Trophoblast cell (in vitro differentiated cells and primary cell): ENCODE measurements around the gene BMP3.

Source experiments
- DNase-seq, 2 donors: peaks; one replicate each; pipeline ENCODE4 v3.0.0-alpha.2; 2016
- H2AFZ ChIP-seq: 2 replicates; pipeline ENCODE4 v1.6.1; 2013; ENCODE audit warnings: low read length, moderate library complexity, mild to moderate bottlenecking; ENCODE audit not compliant: insufficient read depth, poor library complexity
- H2AK5ac ChIP-seq: 2 replicates; pipeline ENCODE4 v1.6.1; 2013; ENCODE audit warnings: mild to moderate bottlenecking, low read length
- H2BK120ac ChIP-seq: 2 replicates; pipeline ENCODE4 v1.6.1; 2013; ENCODE audit warnings: low read length, mild to moderate bottlenecking, moderate library complexity; ENCODE audit not compliant: insufficient read depth, poor library complexity
- H2BK12ac ChIP-seq: 2 replicates; pipeline ENCODE4 v1.6.1; 2013; ENCODE audit warnings: mild to moderate bottlenecking, low read length, moderate library complexity
- H2BK5ac ChIP-seq: 2 replicates; pipeline ENCODE4 v1.6.1; 2013; ENCODE audit warnings: low read length, low read depth, moderate library complexity, mild to moderate bottlenecking; ENCODE audit not compliant: poor library complexity
- H3K14ac ChIP-seq: 2 replicates; pipeline ENCODE4 v1.6.1; 2013; ENCODE audit warnings: mild to moderate bottlenecking, low read length
- H3K18ac ChIP-seq: 2 replicates; pipeline ENCODE4 v1.6.1; 2013; ENCODE audit warnings: mild to moderate bottlenecking, low read length
- H3K23ac ChIP-seq: 2 replicates; pipeline ENCODE4 v1.6.1; 2013; ENCODE audit warnings: low read length
- H3K27ac ChIP-seq: 2 replicates; pipeline ENCODE4 v1.5.1; 2013; ENCODE audit warnings: low read depth, mild to moderate bottlenecking, inconsistent platforms, low read length, moderate library complexity
- H3K27me3 ChIP-seq: 2 replicates; pipeline ENCODE4 v1.6.1; 2013; ENCODE audit warnings: inconsistent platforms, mild to moderate bottlenecking, low read length, moderate library complexity; ENCODE audit not compliant: insufficient read depth
- H3K36me3 ChIP-seq, 2 experiments: 1 replicate in 1 of 2; 2 replicates in 1 of 2; pipeline ENCODE4 v1.6.1; 2013; ENCODE audit warnings: low read length in 2 of 2, mild to moderate bottlenecking in 2 of 2, moderate library complexity in 1 of 2; ENCODE audit not compliant: insufficient read depth in 2 of 2, control insufficient read depth in 1 of 2
- H3K4ac ChIP-seq: 2 replicates; pipeline ENCODE4 v1.6.1; 2013; ENCODE audit warnings: low read depth, mild to moderate bottlenecking, low read length, moderate library complexity
- H3K4me1 ChIP-seq, 2 experiments: 1 replicate in 1 of 2; 2 replicates in 1 of 2; pipeline ENCODE4 v1.6.1; 2013; ENCODE audit warnings: low read length in 2 of 2, mild to moderate bottlenecking in 2 of 2, moderate library complexity in 1 of 2; ENCODE audit not compliant: insufficient read depth in 2 of 2, control insufficient read depth in 1 of 2
- H3K4me2 ChIP-seq: 2 replicates; pipeline ENCODE4 v1.6.1; 2013; ENCODE audit warnings: inconsistent platforms, mild to moderate bottlenecking, low read length, moderate library complexity
- H3K4me3 ChIP-seq: 2 replicates; pipeline ENCODE4 v1.5.1; 2013; ENCODE audit warnings: mild to moderate bottlenecking, low read depth, low read length, inconsistent platforms
- H3K79me1 ChIP-seq: one replicate; pipeline ENCODE4 v1.6.1; 2013; ENCODE audit warnings: low read length
- H3K79me2 ChIP-seq: 2 replicates; pipeline ENCODE4 v1.6.1; 2013; ENCODE audit warnings: low read length, mild to moderate bottlenecking; ENCODE audit not compliant: control insufficient read depth, insufficient read depth, poor library complexity
- H3K9ac ChIP-seq: 2 replicates; pipeline ENCODE4 v1.6.1; 2013; ENCODE audit warnings: mild to moderate bottlenecking, low read length
- H3K9me3 ChIP-seq: 2 replicates; pipeline ENCODE4 v1.6.1; 2013; ENCODE audit warnings: low read depth, mild to moderate bottlenecking, control low read depth, inconsistent platforms, low read length; ENCODE audit not compliant: insufficient read depth
- H4K12ac ChIP-seq: 2 replicates; pipeline ENCODE4 v1.6.1; 2013; ENCODE audit warnings: low read depth, mild to moderate bottlenecking, low read length, moderate library complexity
- H4K8ac ChIP-seq: 2 replicates; pipeline ENCODE4 v1.6.1; 2013; ENCODE audit warnings: low read depth, mild to moderate bottlenecking, low read length, moderate library complexity
- H4K91ac ChIP-seq: one replicate; pipeline ENCODE4 v1.6.1; 2013; ENCODE audit warnings: low read depth, mild to moderate bottlenecking, low read length, moderate library complexity
- WGBS: extraction: QIAGEN DNeasy Blood & Tissue Kit; methylation state at CpG from one replicate; pipeline ENCODE4 v1.1.7; 2013; ENCODE audit warnings: missing lambda C conversion rate; ENCODE audit not compliant: insufficient read length, insufficient coverage; ENCODE audit errors: extremely low coverage; 5-methylcytosine and 5-hydroxymethylcytosine counted together

The BMP3 gene

DNA sequence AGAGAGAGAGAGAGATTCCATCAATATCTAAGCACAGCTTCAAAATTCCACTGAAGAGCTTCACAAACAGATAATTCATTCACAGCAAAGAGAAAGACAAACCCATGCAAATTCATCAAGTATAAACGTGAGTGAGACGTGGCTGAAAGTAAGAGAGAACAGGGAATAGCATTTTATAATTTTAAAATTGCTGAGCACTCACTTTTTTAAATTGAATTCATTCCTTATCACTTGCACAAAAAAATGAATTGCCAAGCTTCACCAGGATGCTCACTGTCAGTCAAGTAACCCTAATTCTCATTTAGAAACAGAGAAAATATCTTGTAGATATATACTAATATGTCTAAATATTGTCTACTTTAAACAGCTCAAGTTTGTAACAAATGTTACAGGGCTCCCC lies 40.5 kb downstream of the BMP3 start:
- no peak overlapping the region for H4K12ac ChIP-seq
- no peak overlapping the region for H3K4ac ChIP-seq
- no peak overlapping the region for H3K23ac ChIP-seq
- no peak overlapping the region for H4K91ac ChIP-seq
- no peak for DNase-seq
- H3K9ac ChIP-seq = no peak overlapping the region
- H3K4me3 ChIP-seq = no peak overlapping the region
- no peak overlapping the region for H2BK5ac ChIP-seq
- no peaks in the 10 kb centered on the region for H3K27me3 ChIP-seq
- no peak overlapping the region for H2BK12ac ChIP-seq
- H3K79me2 ChIP-seq = no peaks in the 10 kb centered on the region
- WGBS = no CpG with 5 or more reads among the region's 2 CpGs
- H2BK120ac ChIP-seq = no peak overlapping the region
- no peak overlapping the region for H2AK5ac ChIP-seq
- H3K79me1 ChIP-seq = no peaks in the 10 kb centered on the region
- no peaks in the 10 kb centered on the region for H3K9me3 ChIP-seq
- no peak overlapping the region for H2AFZ ChIP-seq
- no peaks in the 10 kb centered on the region for H3K36me3 ChIP-seq
- no peaks in the 10 kb centered on the region for H3K4me1 ChIP-seq
- no peak overlapping the region for H3K14ac ChIP-seq
- H3K27ac ChIP-seq = no peak overlapping the region
- H3K4me2 ChIP-seq = no peak overlapping the region
- H3K18ac ChIP-seq = no peak overlapping the region
- H4K8ac ChIP-seq = no peak overlapping the region

DNA sequence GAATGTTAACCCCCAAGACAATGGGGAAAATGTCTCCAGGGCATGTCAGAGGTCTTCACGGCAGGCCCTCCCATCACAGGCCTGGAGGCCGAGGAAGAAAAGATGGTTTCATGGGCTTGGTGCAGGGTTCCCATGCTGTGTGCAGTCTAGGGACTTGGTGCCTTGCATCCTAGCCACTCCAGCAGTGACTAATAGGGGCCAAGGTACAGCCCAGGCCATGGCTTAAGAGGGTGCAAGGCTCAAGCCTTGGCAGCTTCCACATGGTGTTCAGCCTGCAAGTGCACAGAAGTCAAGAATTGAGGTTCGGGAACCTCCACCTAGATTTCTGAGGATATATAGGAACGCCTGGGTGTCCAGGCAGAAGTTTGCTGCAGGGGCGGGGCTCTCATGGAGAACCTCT lies 50.6 kb downstream of the BMP3 start:
- H3K27me3 ChIP-seq = no peaks in the 10 kb centered on the region
- H3K36me3 ChIP-seq = no peaks in the 10 kb centered on the region
- peaks cover 4% of the 10 kb centered on the region for H3K9me3 ChIP-seq
- H2BK120ac ChIP-seq = no peak overlapping the region
- H2AK5ac ChIP-seq = no peak overlapping the region
- no CpG with 5 or more reads among the region's 5 CpGs for WGBS
- H4K8ac ChIP-seq = no peak overlapping the region
- no peak overlapping the region for H3K14ac ChIP-seq
- no peak overlapping the region for H2AFZ ChIP-seq
- H2BK5ac ChIP-seq = no peak overlapping the region
- H3K9ac ChIP-seq = no peak overlapping the region
- no peak overlapping the region for H3K23ac ChIP-seq
- DNase-seq = no peak
- no peaks in the 10 kb centered on the region for H3K79me2 ChIP-seq
- no peak overlapping the region for H3K4ac ChIP-seq
- H4K12ac ChIP-seq = no peak overlapping the region
- H3K4me2 ChIP-seq = no peak overlapping the region
- no peak overlapping the region for H3K27ac ChIP-seq
- H4K91ac ChIP-seq = no peak overlapping the region
- H3K18ac ChIP-seq = no peak overlapping the region
- no peak overlapping the region for H3K4me3 ChIP-seq
- H2BK12ac ChIP-seq = no peak overlapping the region
- H3K79me1 ChIP-seq = no peaks in the 10 kb centered on the region
- H3K4me1 ChIP-seq = no peaks in the 10 kb centered on the region

DNA sequence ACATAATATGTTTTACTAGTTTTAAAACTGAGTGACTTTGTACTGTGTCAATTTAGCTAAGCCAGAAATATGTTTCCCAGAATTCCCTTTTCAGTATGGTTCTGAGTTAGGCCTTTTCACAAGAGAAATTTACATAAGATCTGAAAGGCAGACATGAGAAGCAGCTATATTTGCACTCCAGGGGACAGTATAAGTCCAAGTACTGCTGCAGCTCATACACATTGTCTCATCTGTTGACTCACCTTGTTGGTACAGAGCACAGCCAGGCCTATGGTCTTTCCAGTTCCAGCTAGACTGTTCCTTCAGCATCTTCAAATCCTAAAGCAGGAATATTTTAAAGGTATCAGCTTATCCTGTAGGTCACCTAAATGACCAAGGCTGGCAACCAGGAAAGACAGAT lies 53.5 kb downstream of the BMP3 start:
- Histone ChIP-seq H3K27me3 (no peaks in the 10 kb centered on the region), H4K12ac (no peak overlapping the region), H2BK120ac (no peak overlapping the region), H2BK12ac (no peak overlapping the region), H3K4me2 (no peak overlapping the region), H2AFZ (no peak overlapping the region), H3K14ac (no peak overlapping the region), H3K9ac (no peak overlapping the region), H3K18ac (no peak overlapping the region), H2BK5ac (no peak overlapping the region), H4K91ac (no peak overlapping the region), H3K79me2 (no peaks in the 10 kb centered on the region), H3K36me3 (no peaks in the 10 kb centered on the region), H3K4me1 (no peaks in the 10 kb centered on the region), H3K4me3 (no peak overlapping the region), H3K9me3 (peaks cover 4% of the 10 kb centered on the region), H3K27ac (no peak overlapping the region), H2AK5ac (no peak overlapping the region), H3K4ac (no peak overlapping the region), H3K23ac (no peak overlapping the region), H4K8ac (no peak overlapping the region), H3K79me1 (no peaks in the 10 kb centered on the region)
- DNase-seq = no peak

DNA sequence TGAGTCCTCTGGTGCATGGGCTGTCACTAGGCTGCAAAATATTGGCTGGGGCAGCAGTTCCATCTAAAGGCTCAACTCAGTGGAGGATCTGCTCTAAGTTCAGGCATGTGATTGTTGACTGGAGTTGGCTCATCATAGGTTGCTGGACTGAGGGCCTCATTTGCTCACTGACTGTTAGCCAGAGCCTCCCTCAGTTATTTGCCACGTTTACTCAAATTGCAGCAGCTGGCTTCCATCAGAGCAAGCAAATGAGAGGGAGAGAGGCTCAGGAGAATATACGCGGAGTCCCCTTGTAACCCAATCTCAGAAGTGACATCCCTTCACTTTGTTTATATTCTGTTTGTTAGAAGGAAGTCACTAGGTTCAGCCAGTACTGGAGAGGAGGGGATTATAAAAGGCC lies 54.1 kb downstream of the BMP3 start:
- Histone ChIP-seq H2BK5ac (no peak overlapping the region), H2AK5ac (no peak overlapping the region), H3K4me2 (no peak overlapping the region), H3K9me3 (peaks cover 4% of the 10 kb centered on the region), H3K9ac (no peak overlapping the region), H3K36me3 (no peaks in the 10 kb centered on the region), H4K8ac (no peak overlapping the region), H2AFZ (no peak overlapping the region), H3K18ac (no peak overlapping the region), H3K79me2 (no peaks in the 10 kb centered on the region), H3K27me3 (no peaks in the 10 kb centered on the region), H3K23ac (no peak overlapping the region), H3K4me1 (no peaks in the 10 kb centered on the region), H3K14ac (no peak overlapping the region), H2BK120ac (no peak overlapping the region), H3K4ac (no peak overlapping the region), H3K27ac (no peak overlapping the region), H3K4me3 (no peak overlapping the region), H4K12ac (no peak overlapping the region), H2BK12ac (no peak overlapping the region), H3K79me1 (no peaks in the 10 kb centered on the region), H4K91ac (no peak overlapping the region)
- no peak for DNase-seq
- no CpG with 5 or more reads among the region's 3 CpGs for WGBS

DNA sequence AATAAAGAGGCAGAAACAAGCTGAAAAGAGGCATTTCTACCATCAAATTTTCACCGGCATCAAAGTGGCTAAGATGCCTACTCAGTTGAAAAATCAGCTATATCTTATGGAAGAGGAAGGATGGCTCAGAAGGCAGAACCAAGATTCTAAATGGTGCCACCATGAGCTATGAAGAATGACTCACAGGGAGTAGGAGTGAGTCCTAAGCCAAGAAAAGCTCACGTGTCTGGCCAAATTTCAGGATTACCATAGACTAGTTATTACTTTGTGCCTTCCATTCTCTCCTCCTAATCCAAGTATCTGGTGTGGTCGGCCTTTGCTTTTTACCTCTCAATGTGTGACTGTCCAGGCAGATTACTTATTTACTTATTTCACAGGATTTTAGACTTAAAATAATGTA lies 54.8 kb downstream of the BMP3 start:
- Histone ChIP-seq H2BK12ac (no peak overlapping the region), H3K4me1 (no peaks in the 10 kb centered on the region), H3K4me2 (no peak overlapping the region), H3K4me3 (no peak overlapping the region), H3K9ac (no peak overlapping the region), H2AFZ (no peak overlapping the region), H3K23ac (no peak overlapping the region), H4K12ac (no peak overlapping the region), H3K79me1 (no peaks in the 10 kb centered on the region), H2BK120ac (no peak overlapping the region), H3K14ac (no peak overlapping the region), H3K27me3 (no peaks in the 10 kb centered on the region), H3K18ac (no peak overlapping the region), H3K79me2 (no peaks in the 10 kb centered on the region), H3K4ac (no peak overlapping the region), H3K27ac (no peak overlapping the region), H4K8ac (no peak overlapping the region), H2AK5ac (no peak overlapping the region), H4K91ac (no peak overlapping the region), H3K9me3 (peaks cover 4% of the 10 kb centered on the region), H3K36me3 (no peaks in the 10 kb centered on the region), H2BK5ac (no peak overlapping the region)
- DNase-seq = no peak
- no CpG with 5 or more reads among the region's 3 CpGs for WGBS
